A549 treated with RU486 at 1 μM for 4 hours (cell line): ENCODE data around the gene FUT8. TPM values are rescaled to one million over a fixed set of nuclear protein-coding genes. Genes with fewer than 3 reads are reported as not detected.

Source experiments
- total RNA-seq: library from RNA; stranded (reverse); fragments of 200-300 nt; extraction: Qiagen RNA extraction; gene quantifications from 5 replicates; pipeline ENCODE4 v1.2.3, GENCODE V29; 2022; ENCODE audit warnings: low read depth

The FUT8 gene
- total RNA-seq = 11.2 to 14.4 TPM (median 13.0 TPM) in 5 replicates

DNA sequence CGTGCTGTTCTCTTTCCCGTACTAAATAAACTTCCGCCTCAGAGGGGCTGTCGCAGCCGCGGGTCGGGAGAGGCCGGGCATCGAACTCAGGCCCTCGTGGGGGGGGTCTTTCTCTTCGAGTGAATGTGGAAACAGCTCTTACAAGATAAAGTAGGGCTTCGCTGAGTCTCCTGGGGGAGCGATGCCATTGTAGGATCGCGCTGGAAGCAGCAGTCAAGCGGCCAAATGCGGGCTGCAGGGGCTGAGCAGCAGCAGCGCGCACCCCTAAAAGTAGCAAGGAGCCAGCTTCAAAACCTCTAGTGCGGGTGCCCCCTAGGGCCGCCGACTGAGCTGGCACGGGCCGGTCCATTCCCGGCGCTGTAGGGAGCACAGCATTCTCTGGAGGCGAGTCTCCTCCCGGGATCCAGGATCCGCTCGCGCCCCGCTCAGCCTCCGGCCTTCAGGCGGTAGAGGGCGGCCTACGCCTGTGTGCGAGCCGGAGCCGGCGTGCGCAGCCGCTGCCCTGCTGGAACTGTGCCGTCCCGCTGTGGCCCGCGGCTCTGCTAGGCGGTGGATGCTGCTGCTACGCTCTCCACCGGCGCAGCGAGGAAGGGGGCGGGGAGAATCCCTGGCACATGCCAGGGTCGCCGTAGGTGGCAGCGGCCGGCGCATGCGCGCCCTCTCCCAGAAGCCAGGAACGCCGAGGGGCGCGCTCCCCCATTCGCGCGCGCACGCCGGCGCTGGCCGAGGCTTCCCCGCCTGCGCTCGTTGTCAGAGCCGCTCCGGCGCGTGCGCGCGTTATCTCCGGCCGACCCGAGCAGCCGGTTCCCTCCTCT is at the start of gene FUT8:
Gene FUT8 (plus strand): TSS at position 699 of the 815 bp plus-strand sequence. CDS start 148,834 bp downstream, outside the sequence.

